ENCODE measurements around the gene ERC2. TPM values are rescaled to one million over a fixed set of nuclear protein-coding genes. Genes with fewer than 3 reads are reported as not detected.
A peak's percentile ranks its signal among the peaks of the same experiment; 100 is the strongest.

Gene ERC2
- total RNA-seq, 1 experiment from 2014 or later = 0.77 TPM

- no peak overlapping the region for H3K27ac ChIP-seq (ENCODE audit: low read length)
- ChIA-PET POLR2A (ENCODE audit: unreplicated experiment) (no interaction called here), CTCF (no interaction called here)
- no peak overlapping the region for H3K4me2 ChIP-seq (ENCODE audit: low read length)
- no peaks in the 10 kb centered on the region for H3K9me2 ChIP-seq (replicated peaks; ENCODE audit: low read length)
- BruUV-seq (replicated peaks) = no TSS peak
- TF ChIP-seq EZH2 (IDR thresholded peaks at IDR 0.05; ENCODE audit: low read length, unreplicated experiment) (no peak), CTCF (conservative IDR thresholded peaks at IDR 0.05; ENCODE audit: low read depth, low read length) (no peak), EZH2phosphoT487 (IDR thresholded peaks at IDR 0.05; ENCODE audit: borderline replicate concordance, low read length) (no peak)
- no peaks in the 10 kb centered on the region for H3K4me1 ChIP-seq (ENCODE audit: insufficient read depth, low read length)
- no peak overlapping the region for H2AFZ ChIP-seq (ENCODE audit: low read length)
- H3F3A ChIP-seq (ENCODE audit: low read length, unreplicated experiment) = no peaks in the 10 kb centered on the region
- no peaks in the 10 kb centered on the region for H3K36me3 ChIP-seq (ENCODE audit: low read depth, low read length)
- intact Hi-C loops (cut with micrococcal nuclease) = no loop called here
- no peaks in the 10 kb centered on the region for H4K20me1 ChIP-seq (ENCODE audit: low read length)
- peaks cover 5% of the 10 kb centered on the region; the same call in 1 of the 2 replicates for H3K27me3 ChIP-seq (ENCODE audit: low read length)
- ATAC-seq (no peak), DNase-seq (no peak)
- H3K4me3 ChIP-seq (ENCODE audit: low read length) = no peak overlapping the region
- H3K9me3 ChIP-seq (ENCODE audit: low read length) = no peaks in the 10 kb centered on the region
- no peak overlapping the region for H3K9ac ChIP-seq (ENCODE audit: low read length)
- no peaks in the 10 kb centered on the region for H3K79me2 ChIP-seq (ENCODE audit: low read length)
Observed at GRCh38 chr3:56421205-56421604, 47.1 kb downstream of the ERC2 start.

GRCh38 chr3:56415652-56416051 is 52.6 kb downstream of the ERC2 start:
- no peak overlapping the region for H3K27ac ChIP-seq (ENCODE audit: low read length)
- no peak for ATAC-seq
- H4K20me1 ChIP-seq (ENCODE audit: low read length) = no peaks in the 10 kb centered on the region
- CTCF ChIA-PET = no interaction called here
- no peak overlapping the region for H3K4me2 ChIP-seq (ENCODE audit: low read length)
- H3K9ac ChIP-seq (ENCODE audit: low read length) = no peak overlapping the region
- H3K4me3 ChIP-seq (ENCODE audit: low read length) = no peak overlapping the region
- POLR2A ChIA-PET (ENCODE audit: unreplicated experiment) = no interaction called here
- H3K79me2 ChIP-seq (ENCODE audit: low read length) = no peaks in the 10 kb centered on the region
- H3K9me3 ChIP-seq (ENCODE audit: low read length) = no peaks in the 10 kb centered on the region
- no peak for TF ChIP-seq CTCF (conservative IDR thresholded peaks at IDR 0.05; ENCODE audit: low read depth, low read length)
- no peak for TF ChIP-seq EZH2phosphoT487 (IDR thresholded peaks at IDR 0.05; ENCODE audit: borderline replicate concordance, low read length)
- no peak for TF ChIP-seq EZH2 (IDR thresholded peaks at IDR 0.05; ENCODE audit: low read length, unreplicated experiment)
- H3K4me1 ChIP-seq (ENCODE audit: insufficient read depth, low read length) = no peaks in the 10 kb centered on the region
- no peak overlapping the region for H2AFZ ChIP-seq (ENCODE audit: low read length)
- H3F3A ChIP-seq (ENCODE audit: low read length, unreplicated experiment) = no peaks in the 10 kb centered on the region
- no peaks in the 10 kb centered on the region for H3K36me3 ChIP-seq (ENCODE audit: low read depth, low read length)
- no TSS peak for BruUV-seq (replicated peaks)
- no peaks in the 10 kb centered on the region for H3K27me3 ChIP-seq (ENCODE audit: low read length)
- DNase-seq = peak; percentile 6
- intact Hi-C loops (cut with micrococcal nuclease) = no loop called here
- no peaks in the 10 kb centered on the region for H3K9me2 ChIP-seq (replicated peaks; ENCODE audit: low read length)

GRCh38 chr3:56413911-56414310 is 54.4 kb downstream of the ERC2 start:
- H3K27ac ChIP-seq (ENCODE audit: low read length) = no peak overlapping the region
- H3K9me2 ChIP-seq (replicated peaks; ENCODE audit: low read length) = no peaks in the 10 kb centered on the region
- CTCF ChIA-PET = no interaction called here
- no peaks in the 10 kb centered on the region for H3K79me2 ChIP-seq (ENCODE audit: low read length)
- BruUV-seq (replicated peaks) = no TSS peak
- intact Hi-C loops (cut with micrococcal nuclease) = no loop called here
- no peaks in the 10 kb centered on the region for H3K27me3 ChIP-seq (ENCODE audit: low read length)
- ATAC-seq (no peak), DNase-seq (peak; percentile 10)
- no peak for TF ChIP-seq EZH2 (IDR thresholded peaks at IDR 0.05; ENCODE audit: low read length, unreplicated experiment)
- TF ChIP-seq CTCF (conservative IDR thresholded peaks at IDR 0.05; ENCODE audit: low read depth, low read length) = no peak
- no peak for TF ChIP-seq EZH2phosphoT487 (IDR thresholded peaks at IDR 0.05; ENCODE audit: borderline replicate concordance, low read length)
- H3K9me3 ChIP-seq (ENCODE audit: low read length) = no peaks in the 10 kb centered on the region
- POLR2A ChIA-PET (ENCODE audit: unreplicated experiment) = no interaction called here
- no peaks in the 10 kb centered on the region for H3F3A ChIP-seq (ENCODE audit: low read length, unreplicated experiment)
- H3K9ac ChIP-seq (ENCODE audit: low read length) = no peak overlapping the region
- H3K36me3 ChIP-seq (ENCODE audit: low read depth, low read length) = no peaks in the 10 kb centered on the region
- H4K20me1 ChIP-seq (ENCODE audit: low read length) = no peaks in the 10 kb centered on the region
- no peak overlapping the region for H3K4me3 ChIP-seq (ENCODE audit: low read length)
- no peaks in the 10 kb centered on the region for H3K4me1 ChIP-seq (ENCODE audit: insufficient read depth, low read length)
- H3K4me2 ChIP-seq (ENCODE audit: low read length) = no peak overlapping the region
- H2AFZ ChIP-seq (ENCODE audit: low read length) = no peak overlapping the region

Measured in PC-3 (cell line).